K562 (cell line): Measurements from ENCODE around the gene MARCKSL1. TPM values are rescaled to one million over a fixed set of nuclear protein-coding genes. Genes with fewer than 3 reads are reported as not detected.

Experiments
- ARID2 ChIP-seq: fragments of 450-650 bp; IDR thresholded peaks from 2 replicates; pipeline ENCODE4 v1.6.1; 2017; ENCODE audit warnings: antibody characterized with exemption, mild to moderate bottlenecking
- ESRRA ChIP-seq: fragments of 450-650 bp; IDR thresholded peaks from 2 replicates; pipeline ENCODE4 v1.6.1; 2014; ENCODE audit warnings: low read depth, mild to moderate bottlenecking, moderate library complexity, borderline replicate concordance
- JUND ChIP-seq, 2 experiments: IDR thresholded peaks; 2 replicates in 1 of 2; 3 replicates in 1 of 2; pipeline ENCODE4 v1.6.1; 2011; ENCODE audit warnings: borderline replicate concordance in 2 of 2, low read depth in 2 of 2, low read length in 2 of 2, improper control_type of control experiment in 1 of 2, missing biosample characterization in 1 of 2, missing genetic modification characterization in 1 of 2, missing genetic modification reagents in 1 of 2
- NFYB ChIP-seq: IDR thresholded peaks from 2 replicates; pipeline ENCODE4 v1.6.1; 2011; ENCODE audit warnings: mild to moderate bottlenecking, moderate library complexity; ENCODE audit not compliant: insufficient read length; ENCODE audit errors: extremely low read depth
- NR2F6 ChIP-seq: fragments of 450-650 bp; formaldehyde crosslinking; IDR thresholded peaks from 2 replicates; pipeline ENCODE4 v1.4.0; 2020; ENCODE audit warnings: mild to moderate bottlenecking
- PML ChIP-seq: IDR thresholded peaks from 2 replicates; pipeline ENCODE4 v1.6.1; 2012; ENCODE audit warnings: low read length, inconsistent platforms
- RBM34 ChIP-seq: fragments of 200-400 bp; formaldehyde crosslinking; IDR thresholded peaks from 2 replicates; pipeline ENCODE4 v1.6.1; 2018; ENCODE audit warnings: low read length, borderline replicate concordance; ENCODE audit not compliant: insufficient read depth
- SFPQ ChIP-seq: fragments of 200-400 bp; formaldehyde crosslinking; IDR thresholded peaks from 2 replicates; pipeline ENCODE4 v1.6.1; 2017; ENCODE audit warnings: mild to moderate bottlenecking, low read depth, low read length, moderate library complexity
- U2AF1 ChIP-seq: fragments of 200-400 bp; formaldehyde crosslinking; optimal IDR thresholded peaks from 2 replicates; pipeline ENCODE3; 2017; ENCODE audit warnings: mild to moderate bottlenecking, low read depth, low read length, moderate library complexity
- ZNF124 ChIP-seq: sonication (generic); formaldehyde crosslinking; IDR thresholded peaks from 2 replicates; pipeline ENCODE4 v1.8.1; 2022; ENCODE audit warnings: missing genetic modification reagents
- ZNF384 ChIP-seq: IDR thresholded peaks from 2 replicates; pipeline ENCODE4 v1.6.1; 2012; ENCODE audit warnings: low read depth, low read length, improper control_type of control experiment
- ZNF444 ChIP-seq: fragments of 250-450 bp; sonication (Bioruptor Pico); IDR thresholded peaks from 2 replicates; pipeline ENCODE4 v1.4.0; 2020; ENCODE audit warnings: mild to moderate bottlenecking, moderate library complexity
- polyA plus RNA-seq, 8 experiments: library from polyadenylated mRNA; depleted of rRNA in 4 of 8; stranded (reverse) in 5 of 8; unstranded in 3 of 8; fragments of >200 nt; fragmentation: Nextera tagmentation in 2 of 8; fragmentation: Illumina TruSeq in 1 of 8; extraction: Ambion mirVana in 2 of 8; extraction: Trizol in 1 of 8; gene quantifications; 2 replicates each; pipeline versions ENCODE4 v1.2.1 to v1.2.3, GENCODE V29; 2011 to 2014; ENCODE audit warnings: inconsistent platforms in 1 of 8, missing spikeins in 1 of 8
- total RNA-seq, 7 experiments: library from RNA; depleted of rRNA in 6 of 7; stranded (reverse); fragments of >200 nt in 6 of 7; fragmentation: Illumina TruSeq in 2 of 7; extraction: Trizol in 2 of 7; gene quantifications; 2 replicates each; pipeline versions ENCODE4 v1.2.1 to v1.2.3, GENCODE V29; 2011 to 2021; ENCODE audit warnings: low replicate concordance in 1 of 7
- TF ChIP-seq, protein P1 (sequence below): fragments of 450-650 bp; IDR thresholded peaks from 2 replicates; pipeline ENCODE4 v1.6.1; 2016; ENCODE audit warnings: borderline replicate concordance

MARCKSL1 gene
- total and polyA plus RNA-seq, 9 of the 15 experiments (the other 6 are each of a cell fraction or from before 2014, with no cell fraction given): 14.7 to 325 (median 155) TPM

DNA sequence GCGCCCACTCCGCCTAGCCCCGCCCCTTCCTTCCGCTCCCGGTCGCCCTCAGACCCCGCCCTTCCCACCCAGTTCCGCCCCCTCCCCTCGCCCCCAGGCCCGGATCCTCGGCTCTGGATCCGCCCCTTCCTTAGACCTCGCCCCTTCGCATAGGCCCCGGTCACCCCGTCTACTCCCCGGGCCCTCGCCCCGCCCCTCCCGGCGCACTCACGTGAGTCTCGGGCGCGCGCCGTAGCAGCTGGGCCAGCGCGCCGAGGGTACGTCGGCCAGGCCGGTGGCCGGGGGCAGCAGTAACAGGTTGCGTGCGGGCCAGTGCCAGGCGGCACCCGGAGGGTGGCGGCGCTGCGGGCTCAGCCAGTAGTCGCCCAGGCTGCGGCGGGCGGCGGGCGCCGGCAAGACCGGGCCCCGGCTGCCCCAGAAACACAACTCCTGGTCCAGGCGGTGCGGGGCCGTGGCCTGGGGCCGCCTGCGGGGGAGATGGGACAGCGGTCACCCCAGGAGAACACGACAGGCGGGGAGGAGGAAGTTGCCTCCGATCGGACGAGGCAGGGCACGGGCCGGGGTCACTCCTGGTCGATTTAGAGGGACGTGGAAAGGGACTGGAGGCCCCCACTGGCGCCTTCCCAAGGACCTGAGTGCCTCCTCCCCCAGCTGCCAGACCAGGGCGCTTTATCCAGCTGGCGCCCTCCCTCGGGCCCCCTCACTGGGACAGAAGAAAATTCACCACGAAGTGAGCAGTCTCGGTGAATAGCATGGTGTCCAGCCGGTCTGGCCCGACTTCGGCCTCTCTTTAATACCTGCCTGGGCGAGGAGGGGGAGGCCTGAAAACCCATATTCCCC, 15.6 kb upstream of the MARCKSL1 start (continued):
- no peak for TF ChIP-seq RBM34
- TF ChIP-seq ESRRA: peak; percentile 69; the same call in 1 of the 2 replicates
- TF ChIP-seq ZNF124 (CRISPR knock-in tag): no peak
- TF ChIP-seq ZNF444 (CRISPR knock-in tag): no peak
- TF ChIP-seq NR2F6 (CRISPR knock-in tag): no peak
- no peak for TF ChIP-seq SFPQ
- peak; percentile 79 for TF ChIP-seq PML
- no peak for TF ChIP-seq NFYB
- TF ChIP-seq, protein P1, sequence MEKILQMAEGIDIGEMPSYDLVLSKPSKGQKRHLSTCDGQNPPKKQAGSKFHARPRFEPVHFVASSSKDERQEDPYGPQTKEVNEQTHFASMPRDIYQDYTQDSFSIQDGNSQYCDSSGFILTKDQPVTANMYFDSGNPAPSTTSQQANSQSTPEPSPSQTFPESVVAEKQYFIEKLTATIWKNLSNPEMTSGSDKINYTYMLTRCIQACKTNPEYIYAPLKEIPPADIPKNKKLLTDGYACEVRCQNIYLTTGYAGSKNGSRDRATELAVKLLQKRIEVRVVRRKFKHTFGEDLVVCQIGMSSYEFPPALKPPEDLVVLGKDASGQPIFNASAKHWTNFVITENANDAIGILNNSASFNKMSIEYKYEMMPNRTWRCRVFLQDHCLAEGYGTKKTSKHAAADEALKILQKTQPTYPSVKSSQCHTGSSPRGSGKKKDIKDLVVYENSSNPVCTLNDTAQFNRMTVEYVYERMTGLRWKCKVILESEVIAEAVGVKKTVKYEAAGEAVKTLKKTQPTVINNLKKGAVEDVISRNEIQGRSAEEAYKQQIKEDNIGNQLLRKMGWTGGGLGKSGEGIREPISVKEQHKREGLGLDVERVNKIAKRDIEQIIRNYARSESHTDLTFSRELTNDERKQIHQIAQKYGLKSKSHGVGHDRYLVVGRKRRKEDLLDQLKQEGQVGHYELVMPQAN: peak; percentile 22; the same call in 1 of the 2 replicates
- TF ChIP-seq ZNF384: no peak
- TF ChIP-seq ARID2: no peak
- no peak for TF ChIP-seq JUND (IDR thresholded peaks at IDR 0.05; ENCODE audit: borderline replicate concordance, low read depth, low read length)
- 0 out of 3 replicates have a peak, but pooled peaks have one; percentile 24 for TF ChIP-seq JUND (tag; IDR thresholded peaks at IDR 0.05; ENCODE audit: borderline replicate concordance, low read depth, low read length)
- TF ChIP-seq U2AF1: peak; percentile 34
